GM13977 (cell line): ENCODE results near the gene IMPDH1.

Source experiments
- DNase-seq: peaks from one replicate; pipeline ENCODE4 v3.0.0; 2012; ENCODE audit warnings: low spot score
- CTCF ChIP-seq: IDR thresholded peaks from 2 replicates; pipeline ENCODE4 v1.5.1; 2012; ENCODE audit warnings: mild to moderate bottlenecking, control low read depth; ENCODE audit not compliant: insufficient read depth; ENCODE audit errors: extremely low read depth, missing control alignments
- in situ Hi-C: fragments of 300-500 bp; cut with MboI; formaldehyde crosslinking; loops from one replicate; pipeline ENCODE4 v1.12.0; 2022; ENCODE audit warnings: low sequenced_read_pairs, low pct_unique_long_range_greater_than_20kb, mixed read lengths, inconsistent platforms; ENCODE audit not compliant: unreplicated experiment

Gene IMPDH1

GRCh38 chr7:128400566-128400965 lies 9.2 kb downstream of the IMPDH1 start:
- in situ Hi-C loops, result no loop called here
- no peak for TF ChIP-seq CTCF
- DNase-seq, result no peak

- no peak for DNase-seq
- no peak for TF ChIP-seq CTCF
- in situ Hi-C loops, result no loop called here
These were observed 9.8 kb downstream of the IMPDH1 start for GRCh38 chr7:128399991-128400390.

DNA sequence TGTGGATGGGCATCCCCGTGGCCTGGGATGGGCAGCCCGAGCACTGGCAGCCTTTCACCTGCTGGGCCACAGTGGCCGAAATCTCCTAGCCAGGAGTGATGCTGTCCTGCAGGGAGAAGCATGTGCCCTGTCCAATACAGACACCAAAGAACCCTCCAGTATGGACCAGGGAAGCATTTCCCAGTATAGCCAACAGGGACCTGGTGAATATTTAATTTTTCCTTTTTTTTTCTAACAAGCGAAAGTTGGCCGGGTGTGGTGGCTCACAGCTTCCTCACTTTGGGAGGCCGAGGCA lies 11.0 kb downstream of the IMPDH1 start:
- no peak for DNase-seq
- in situ Hi-C loops, result no loop called here
- TF ChIP-seq CTCF, result no peak

DNA sequence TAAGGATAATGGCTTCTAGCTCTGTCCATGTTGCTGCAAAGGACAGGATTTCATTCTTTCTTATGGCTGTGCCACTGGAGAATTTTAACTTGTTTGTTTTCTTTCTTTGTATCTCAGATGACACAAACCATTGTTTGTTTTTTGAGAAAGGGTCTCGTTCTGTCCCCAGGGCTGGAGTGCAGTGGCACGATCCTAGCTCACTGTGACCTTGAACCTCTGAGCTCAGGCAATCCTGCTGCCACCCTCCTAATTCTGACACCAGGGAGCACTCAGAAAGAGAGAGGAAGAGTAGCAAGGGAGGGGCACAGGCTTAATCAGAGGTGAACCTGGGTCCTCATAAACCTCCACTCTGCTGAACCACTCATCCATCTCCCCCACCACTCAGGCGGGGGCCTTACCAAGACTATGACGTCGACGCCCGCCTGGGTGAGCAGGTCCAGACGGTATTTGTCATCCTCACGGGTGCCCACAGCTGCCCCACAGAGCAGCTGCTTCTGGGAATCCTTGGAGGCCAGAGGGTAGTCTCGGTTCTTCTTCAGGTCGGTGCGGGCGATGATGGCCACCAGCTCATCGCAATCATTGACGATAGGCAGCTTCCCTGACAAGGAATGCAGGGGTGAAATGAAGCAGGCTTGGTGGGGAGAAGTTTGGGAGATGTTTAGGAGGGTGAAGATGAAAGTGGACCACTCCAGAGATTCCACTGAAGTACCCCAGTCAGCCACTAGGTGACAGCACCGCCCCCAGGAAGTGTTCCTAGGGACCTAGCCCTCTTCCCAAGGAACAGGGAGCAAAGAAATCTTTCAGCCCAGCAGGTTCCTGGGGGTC lies 11.6 kb downstream of the IMPDH1 start:
- DNase-seq, result peak; percentile 64
- in situ Hi-C loops, result no loop called here
- peak; percentile 83 for TF ChIP-seq CTCF

- in situ Hi-C loops, result no loop called here
- DNase-seq, result no peak
- TF ChIP-seq CTCF, result no peak
These were observed 13.4 kb downstream of the IMPDH1 start for GRCh38 chr7:128396357-128396756.

DNA sequence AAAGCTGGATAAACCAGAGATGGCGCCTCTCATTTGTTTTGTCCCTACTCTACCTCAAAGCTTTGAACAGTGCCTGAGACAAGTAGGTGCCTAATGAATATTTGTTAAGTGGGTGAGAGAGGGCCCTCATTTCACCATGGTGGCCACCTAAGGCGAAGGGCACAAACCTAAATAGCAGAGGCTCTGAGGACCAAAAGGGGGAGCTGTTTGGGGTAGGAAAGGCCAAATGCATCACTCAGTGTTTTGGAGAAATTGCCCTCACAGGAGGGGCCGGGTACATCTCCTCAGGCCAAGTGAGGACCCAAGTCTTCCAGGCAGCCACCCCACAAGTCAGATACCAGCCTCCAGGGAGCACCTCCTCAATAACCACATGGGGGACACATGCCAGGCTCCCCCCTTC lies 14.0 kb downstream of the IMPDH1 start:
- in situ Hi-C loops, result no loop called here
- no peak for DNase-seq
- peak; percentile 31 for TF ChIP-seq CTCF
